CD8-positive, alpha-beta memory T cell (primary cell): ENCODE results near the gene SSUH2. TPM values are rescaled to one million over a fixed set of nuclear protein-coding genes. Genes with fewer than 3 reads are reported as not detected.
"Not testable (repeated sequence)": the region's sequence is repeated elsewhere in the genome, so short reads cannot be mapped to it uniquely, and the experiment has no call there.

Experiments used
- CTCF ChIA-PET: fragments of 350-600 bp; sonication (Branson Sonifier 250); formaldehyde crosslinking; loops from one replicate; lab custom pipeline; 2021; ENCODE audit warnings: antibody characterized with exemption; lab: Charles Lee
- POLR2A ChIA-PET: fragments of 350-600 bp; sonication (Branson Sonifier 250); formaldehyde crosslinking; loops from one replicate; lab custom pipeline; 2021; ENCODE audit warnings: antibody characterized with exemption; lab: Charles Lee
- DNase-seq, 5 donors: peaks; one replicate each; pipeline versions ENCODE4 v3.0.0 to v3.0.0-alpha.2; 2020 to 2022; ENCODE audit warnings: mixed read lengths in 1 of 5
- H3K27ac ChIP-seq: one replicate; pipeline ENCODE4 v1.7.0; 2013; ENCODE audit warnings: low read depth, mild to moderate bottlenecking, low read length, moderate library complexity
- H3K27me3 ChIP-seq: 2 replicates; pipeline ENCODE4 v1.7.0; 2013; ENCODE audit warnings: low read length, mild to moderate bottlenecking; ENCODE audit not compliant: insufficient read depth, poor library complexity, severe bottlenecking
- H3K36me3 ChIP-seq: 2 replicates; pipeline ENCODE4 v1.7.0; 2013; ENCODE audit warnings: mild to moderate bottlenecking, low read length, moderate library complexity; ENCODE audit not compliant: insufficient read depth
- H3K4me1 ChIP-seq: 2 replicates; pipeline ENCODE4 v1.7.0; 2013; ENCODE audit warnings: mild to moderate bottlenecking, low read length, moderate library complexity; ENCODE audit not compliant: insufficient read depth
- H3K4me3 ChIP-seq: 2 replicates; pipeline ENCODE4 v1.7.0; 2013; ENCODE audit warnings: mild to moderate bottlenecking, low read length
- H3K9me3 ChIP-seq: 2 replicates; pipeline ENCODE4 v1.7.0; 2013; ENCODE audit warnings: mild to moderate bottlenecking, low read length
- H3K27ac Mint-ChIP-seq, 8 donors: one replicate each; pipeline ENCODE4 v1.8.0; 2020 to 2021; ENCODE audit warnings: mixed read lengths in 8 of 8, mild to moderate bottlenecking in 6 of 8, inconsistent platforms in 3 of 8, moderate library complexity in 3 of 8
- H3K27me3 Mint-ChIP-seq, 2 donors: one replicate each; pipeline ENCODE4 v1.8.0; 2020 to 2021; ENCODE audit warnings: mixed read lengths in 2 of 2, mild to moderate bottlenecking in 1 of 2, moderate library complexity in 1 of 2
- H3K36me3 Mint-ChIP-seq, 3 donors: one replicate each; pipeline ENCODE4 v1.8.0; 2020 to 2021; ENCODE audit warnings: mixed read lengths in 3 of 3, inconsistent platforms in 1 of 3, mild to moderate bottlenecking in 1 of 3
- H3K4me1 Mint-ChIP-seq, 3 donors: one replicate each; pipeline ENCODE4 v1.8.0; 2020 to 2021; ENCODE audit warnings: mixed read lengths in 3 of 3, inconsistent platforms in 1 of 3, mild to moderate bottlenecking in 1 of 3
- H3K4me3 Mint-ChIP-seq, 7 donors: one replicate each; pipeline ENCODE4 v1.8.0; 2020 to 2021; ENCODE audit warnings: mixed read lengths in 7 of 7, mild to moderate bottlenecking in 6 of 7, moderate library complexity in 4 of 7, inconsistent platforms in 2 of 7
- H3K9me3 Mint-ChIP-seq, 5 donors: one replicate each; pipeline ENCODE4 v1.8.0; 2020 to 2022; ENCODE audit warnings: mixed read lengths in 5 of 5, mild to moderate bottlenecking in 3 of 5, moderate library complexity in 2 of 5, inconsistent platforms in 1 of 5
- polyA plus RNA-seq: library from polyadenylated mRNA; unstranded; fragments of 300-500 nt; fragmentation: Illumina TruSeq; gene quantifications from one replicate; pipeline ENCODE4 v1.2.3, GENCODE V29; 2021
- total RNA-seq, 2 experiments: library from RNA; stranded (reverse); gene quantifications; one replicate each; pipeline ENCODE4 v1.2.3, GENCODE V29; 2021

Gene SSUH2
- total and polyA plus RNA-seq, 3 experiments from 2014 or later: not detected

DNA sequence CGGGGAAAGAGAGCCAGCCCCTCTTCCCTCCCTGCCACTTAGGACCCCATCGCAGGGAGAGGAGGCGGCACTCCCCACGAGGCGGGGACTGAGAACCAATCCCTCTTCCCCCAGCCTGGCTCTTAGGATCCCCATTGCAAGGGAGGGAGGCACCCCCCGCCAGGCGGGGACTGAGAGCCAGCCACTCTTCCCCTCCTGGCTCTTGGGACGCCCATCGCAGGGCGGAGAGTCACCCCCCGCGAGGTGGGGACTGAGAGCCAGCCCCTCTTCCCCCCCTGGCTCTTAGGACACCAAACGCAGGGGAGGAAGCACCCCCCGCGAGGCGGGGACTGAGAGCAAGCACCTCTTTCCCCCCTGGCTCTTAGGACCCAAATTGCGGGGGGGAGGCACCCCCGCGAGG lies 34.2 kb upstream of the SSUH2 start:
- Mint-ChIP-seq H3K27ac (no peak overlapping the region), H3K4me1 (peaks cover 0 to 4% (median 0%) of the 10 kb centered on the region in 3 donors), H3K36me3 (no peaks in the 10 kb centered on the region), H3K27me3 (peaks cover 1 to 21% of the 10 kb centered on the region in 2 donors), H3K4me3 (no peak overlapping the region), H3K9me3 (peaks cover 0 to 9% (median 2%) of the 10 kb centered on the region in 5 donors)
- Histone ChIP-seq H3K4me3 (no peak overlapping the region), H3K9me3 (no peaks in the 10 kb centered on the region), H3K27ac (no peak overlapping the region), H3K4me1 (no peaks in the 10 kb centered on the region), H3K36me3 (no peaks in the 10 kb centered on the region), H3K27me3 (no peaks in the 10 kb centered on the region)
- ChIA-PET CTCF (no interaction called here), POLR2A (no interaction called here)
- no peak for DNase-seq

DNA sequence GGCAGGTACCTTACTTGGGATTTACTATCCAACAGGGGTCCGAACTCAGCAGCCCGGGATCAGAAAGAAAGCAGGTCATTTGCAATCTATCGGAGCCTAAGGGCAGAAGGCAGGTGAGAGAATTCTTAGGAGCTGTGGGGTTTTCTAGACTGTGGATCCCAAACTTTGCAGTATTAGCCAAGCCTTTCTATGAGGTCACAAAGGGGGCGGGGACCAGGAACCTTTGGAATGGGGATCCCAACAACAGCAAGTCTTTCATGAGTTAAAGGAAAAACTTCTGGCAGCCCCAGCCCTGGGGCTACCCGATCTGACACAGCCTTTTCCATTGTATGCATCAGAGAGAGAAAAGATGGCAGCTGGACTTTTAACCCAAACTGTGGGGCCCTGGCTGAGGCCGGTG lies 32.7 kb upstream of the SSUH2 start:
- H3K27me3 ChIP-seq, H3K9me3 Mint-ChIP-seq, H3K36me3 ChIP-seq, DNase-seq, H3K27ac ChIP-seq, POLR2A ChIA-PET, H3K9me3 ChIP-seq, H3K4me1 Mint-ChIP-seq, H3K4me3 ChIP-seq, H3K4me3 Mint-ChIP-seq, H3K27ac Mint-ChIP-seq, H3K4me1 ChIP-seq, CTCF ChIA-PET, H3K36me3 Mint-ChIP-seq: not testable (repeated sequence)
- H3K27me3 Mint-ChIP-seq: peaks cover 1 to 17% of the 10 kb centered on the region in 2 donors

DNA sequence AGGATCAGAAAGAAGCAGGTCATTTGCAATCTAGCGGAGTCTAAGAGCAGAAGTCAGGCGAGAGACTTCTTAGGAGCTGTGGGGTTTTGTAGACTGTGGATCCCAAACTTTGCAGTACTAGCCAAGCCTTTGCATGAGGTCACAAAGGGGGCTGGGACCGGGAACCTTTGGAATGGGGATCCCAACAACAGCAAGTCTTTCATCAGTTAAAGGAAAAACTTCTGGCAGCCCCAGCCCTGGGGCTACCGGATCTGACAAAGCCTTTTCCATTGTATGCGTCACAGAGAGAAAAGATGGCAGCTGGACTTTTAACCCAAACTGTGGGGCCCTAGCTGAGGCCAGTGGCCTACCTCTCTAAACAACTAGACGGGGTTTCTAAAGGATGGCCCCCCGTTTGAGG lies 31.0 kb upstream of the SSUH2 start:
- H3K4me1 ChIP-seq, H3K27ac Mint-ChIP-seq, H3K4me3 Mint-ChIP-seq, H3K4me1 Mint-ChIP-seq, H3K36me3 Mint-ChIP-seq, H3K4me3 ChIP-seq, CTCF ChIA-PET, H3K27ac ChIP-seq, DNase-seq, H3K27me3 ChIP-seq, H3K9me3 ChIP-seq, POLR2A ChIA-PET, H3K36me3 ChIP-seq, H3K9me3 Mint-ChIP-seq: not testable (repeated sequence)
- H3K27me3 Mint-ChIP-seq: peaks cover 1 to 16% of the 10 kb centered on the region in 2 donors

DNA sequence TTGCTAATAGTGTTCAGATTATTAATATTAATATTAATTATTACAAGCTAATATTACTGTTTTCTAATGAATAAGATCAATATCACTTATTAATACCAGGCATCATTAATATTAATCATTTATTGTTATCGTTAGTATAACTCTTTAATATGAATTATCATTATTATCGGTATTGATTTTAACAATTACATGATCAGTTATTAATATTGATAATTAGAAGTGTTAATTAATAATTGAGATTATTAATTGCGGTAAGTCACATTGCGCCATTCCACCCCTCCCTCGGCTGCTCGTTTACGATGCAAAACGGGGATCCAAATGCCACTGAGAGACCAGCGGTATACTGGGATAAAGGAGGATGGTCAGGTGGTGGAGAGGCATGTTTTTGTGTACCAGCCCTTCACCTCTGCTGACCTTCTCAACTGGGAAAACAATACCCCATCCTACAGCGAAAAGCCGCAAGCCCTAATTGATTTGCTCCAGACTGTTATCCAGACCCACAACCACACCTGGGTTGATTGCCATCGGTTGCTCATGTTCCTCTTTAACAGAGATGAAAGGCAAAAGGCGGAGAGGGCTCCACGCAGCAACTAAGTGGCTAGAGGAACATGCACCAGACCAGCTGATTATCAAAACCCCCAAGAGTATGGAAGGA lies 28.6 kb upstream of the SSUH2 start:
- H3K36me3 ChIP-seq: no peaks in the 10 kb centered on the region
- no peak for DNase-seq
- no peak overlapping the region for H3K27ac ChIP-seq
- H3K4me3 ChIP-seq: no peak overlapping the region
- no peaks in the 10 kb centered on the region for H3K4me1 ChIP-seq
- no peaks in the 10 kb centered on the region for H3K27me3 ChIP-seq
- no peaks in the 10 kb centered on the region for H3K36me3 Mint-ChIP-seq
- no peak overlapping the region for H3K27ac Mint-ChIP-seq
- peaks cover 0 to 4% (median 0%) of the 10 kb centered on the region in 3 donors for H3K4me1 Mint-ChIP-seq
- ChIA-PET CTCF (no interaction called here), POLR2A (no interaction called here)
- peaks cover 3 to 4% of the 10 kb centered on the region in 2 donors for H3K27me3 Mint-ChIP-seq
- H3K9me3 ChIP-seq: no peaks in the 10 kb centered on the region
- no peak overlapping the region for H3K4me3 Mint-ChIP-seq
- H3K9me3 Mint-ChIP-seq: peaks cover 0 to 2% (median 0%) of the 10 kb centered on the region in 5 donors

DNA sequence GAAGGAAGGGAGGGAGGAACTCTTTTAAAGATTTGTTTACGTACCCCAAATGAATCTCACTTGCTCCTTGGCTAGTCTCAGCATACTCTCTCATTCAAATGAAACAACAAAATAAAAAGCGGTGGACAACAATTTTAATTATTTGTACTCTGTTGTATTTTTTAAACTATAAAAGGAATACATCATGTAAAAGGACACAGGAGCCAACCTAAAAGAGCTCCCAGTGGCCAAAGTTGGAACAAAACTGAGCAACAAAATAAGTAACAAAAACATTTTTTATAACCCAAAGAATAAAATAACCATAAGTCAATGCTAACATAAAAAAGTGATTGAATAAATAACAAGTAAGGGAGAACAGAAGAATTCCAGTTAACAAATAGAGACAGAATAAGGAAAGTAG lies 24.4 kb upstream of the SSUH2 start:
- H3K4me1 ChIP-seq: no peaks in the 10 kb centered on the region
- H3K9me3 ChIP-seq: no peaks in the 10 kb centered on the region
- H3K4me3 ChIP-seq: no peak overlapping the region
- H3K36me3 ChIP-seq: no peaks in the 10 kb centered on the region
- peaks cover 5 to 10% of the 10 kb centered on the region in 2 donors for H3K27me3 Mint-ChIP-seq
- no peaks in the 10 kb centered on the region for H3K27me3 ChIP-seq
- H3K4me3 Mint-ChIP-seq: no peak overlapping the region
- CTCF ChIA-PET: no interaction called here
- H3K9me3 Mint-ChIP-seq: peaks cover 0 to 3% (median 0%) of the 10 kb centered on the region in 5 donors
- no peak overlapping the region for H3K27ac ChIP-seq
- H3K27ac Mint-ChIP-seq: no peak overlapping the region
- no peaks in the 10 kb centered on the region for H3K4me1 Mint-ChIP-seq
- H3K36me3 Mint-ChIP-seq: no peaks in the 10 kb centered on the region
- no peak for DNase-seq
- POLR2A ChIA-PET: no interaction called here

DNA sequence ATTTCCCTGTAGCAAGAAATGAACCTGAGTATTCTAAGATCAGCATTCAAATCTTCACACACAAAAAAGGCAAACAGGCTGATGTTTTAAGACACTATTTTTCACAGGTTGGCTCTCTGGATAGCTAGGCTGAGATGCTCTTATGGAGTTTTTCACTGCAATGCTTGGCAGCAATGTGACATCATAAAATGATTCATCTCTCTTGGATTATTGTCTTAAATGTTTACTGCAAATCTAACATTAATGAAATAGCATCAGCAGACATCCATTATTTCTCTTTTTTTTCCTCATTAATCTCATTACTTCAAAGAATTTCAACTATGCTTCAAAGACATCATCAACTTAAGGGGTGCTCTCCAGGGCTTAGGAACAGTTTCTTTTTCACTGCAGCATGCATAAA lies 23.6 kb upstream of the SSUH2 start:
- DNase-seq: no peak
- Histone ChIP-seq H3K36me3 (no peaks in the 10 kb centered on the region), H3K27ac (no peak overlapping the region), H3K4me1 (no peaks in the 10 kb centered on the region), H3K4me3 (no peak overlapping the region), H3K9me3 (no peaks in the 10 kb centered on the region), H3K27me3 (no peaks in the 10 kb centered on the region)
- Mint-ChIP-seq H3K27me3 (peaks cover 5 to 14% of the 10 kb centered on the region in 2 donors), H3K27ac (no peak overlapping the region), H3K4me1 (no peaks in the 10 kb centered on the region), H3K36me3 (no peaks in the 10 kb centered on the region), H3K4me3 (no peak overlapping the region), H3K9me3 (peaks cover 0 to 3% (median 0%) of the 10 kb centered on the region in 5 donors)
- POLR2A ChIA-PET: no interaction called here
- CTCF ChIA-PET: no interaction called here

DNA sequence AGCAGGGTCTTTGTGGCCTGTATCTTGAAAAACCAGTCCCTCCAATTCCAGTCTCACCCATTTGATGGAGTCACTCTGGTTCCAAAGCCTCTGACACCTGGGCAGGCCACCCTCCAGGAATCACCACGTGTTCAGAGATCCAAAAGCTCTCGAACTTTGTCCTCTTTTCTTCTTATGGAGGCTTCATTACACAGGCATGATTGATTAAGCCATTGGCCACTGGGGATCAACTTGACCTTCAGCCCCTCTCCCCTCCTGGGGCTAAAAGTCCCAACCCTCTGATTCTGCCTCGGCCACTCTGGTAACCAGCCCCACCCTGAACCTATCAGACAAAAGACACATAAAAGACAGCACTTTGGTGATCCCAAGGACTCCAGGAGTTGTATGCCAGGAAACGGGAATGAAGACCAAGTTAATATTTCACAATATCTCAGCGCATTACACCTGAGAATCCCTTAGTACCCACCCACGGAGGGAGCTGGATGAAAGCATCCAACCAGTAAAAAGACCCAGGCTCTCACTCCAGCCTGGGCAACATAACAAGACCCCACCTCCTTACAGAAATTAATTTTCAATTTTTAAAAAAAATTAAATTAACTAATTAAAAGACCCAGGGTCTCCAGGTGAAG lies 23.0 kb upstream of the SSUH2 start:
- Mint-ChIP-seq H3K27me3 (peaks cover 5 to 19% of the 10 kb centered on the region in 2 donors), H3K36me3 (no peaks in the 10 kb centered on the region), H3K9me3 (peaks cover 0 to 3% (median 0%) of the 10 kb centered on the region in 5 donors), H3K27ac (no peak overlapping the region), H3K4me1 (no peaks in the 10 kb centered on the region), H3K4me3 (no peak overlapping the region)
- Histone ChIP-seq H3K36me3 (no peaks in the 10 kb centered on the region), H3K9me3 (no peaks in the 10 kb centered on the region), H3K27me3 (no peaks in the 10 kb centered on the region), H3K27ac (no peak overlapping the region), H3K4me3 (no peak overlapping the region), H3K4me1 (no peaks in the 10 kb centered on the region)
- ChIA-PET POLR2A (no interaction called here), CTCF (no interaction called here)
- no peak for DNase-seq

DNA sequence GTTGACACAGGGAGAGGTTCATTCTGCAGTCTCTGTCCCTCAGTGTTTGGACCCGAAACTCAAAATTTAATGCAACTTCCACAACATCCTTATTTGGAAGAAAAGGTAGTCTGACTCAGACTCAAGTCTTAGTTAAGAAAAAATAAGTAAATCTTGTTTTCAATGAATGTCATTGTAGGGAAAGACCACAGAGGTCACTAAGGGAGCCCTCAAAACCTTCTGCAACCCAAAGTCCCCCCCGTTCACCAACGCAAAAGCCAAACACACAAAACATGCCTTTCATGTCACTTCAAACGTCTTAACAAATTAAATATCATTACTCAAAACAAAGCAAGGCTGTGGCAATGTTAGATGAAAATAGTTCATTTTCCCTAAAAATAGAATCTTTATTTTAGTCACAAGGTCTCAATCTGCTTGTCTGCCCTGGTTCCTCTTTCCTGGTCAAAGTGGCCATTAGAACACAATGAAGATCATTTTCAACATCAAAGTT lies 20.9 kb upstream of the SSUH2 start:
- Mint-ChIP-seq H3K9me3 (peaks cover 0 to 6% (median 0%) of the 10 kb centered on the region in 5 donors), H3K4me1 (no peaks in the 10 kb centered on the region), H3K36me3 (no peaks in the 10 kb centered on the region), H3K4me3 (no peak overlapping the region), H3K27ac (no peak overlapping the region), H3K27me3 (peaks cover 7 to 22% of the 10 kb centered on the region in 2 donors)
- Histone ChIP-seq H3K9me3 (no peaks in the 10 kb centered on the region), H3K27me3 (no peaks in the 10 kb centered on the region), H3K27ac (no peak overlapping the region), H3K4me1 (no peaks in the 10 kb centered on the region), H3K4me3 (no peak overlapping the region), H3K36me3 (no peaks in the 10 kb centered on the region)
- ChIA-PET POLR2A (no interaction called here), CTCF (no interaction called here)
- no peak for DNase-seq
